Measurements from ENCODE around the gene OR10V1. TPM values are rescaled to one million over a fixed set of nuclear protein-coding genes. Genes with fewer than 3 reads are reported as not detected.
"Not testable (repeated sequence)": the region's sequence is repeated elsewhere in the genome, so short reads cannot be mapped to it uniquely, and the experiment has no call there.

Gene OR10V1
- total RNA-seq, 3 donors from 2014 or later (not counting 1 experiment from before 2014, with no cell fraction given) = not detected

- ATAC-seq (no peak), DNase-seq (no peak)
- 81% methylated on average over 2 of the region's 3 CpGs for WGBS (ENCODE audit: insufficient coverage)
- Mint-ChIP-seq H3K36me3 (peaks cover 9% of the 10 kb centered on the region), H3K9me3 (peaks cover 4 to 11% of the 10 kb centered on the region in 2 donors), H3K4me1 (no peaks in the 10 kb centered on the region), H3K27ac (no peak overlapping the region), H3K4me3 (no peak overlapping the region), H3K27me3 (ENCODE audit: low read depth in 2 of 2) (peaks cover 27 to 38% of the 10 kb centered on the region in 2 donors)
- intact Hi-C loops (cut with micrococcal nuclease) = no loop called here
- Histone ChIP-seq H3K27ac (ENCODE audit: low read length) (no peak overlapping the region), H3K36me3 (ENCODE audit: control insufficient read depth, insufficient read depth, low read length) (no peaks in the 10 kb centered on the region), H3K27me3 (ENCODE audit: control insufficient read depth, insufficient read depth, low read length) (peaks cover 10% of the 10 kb centered on the region), H3K4me1 (ENCODE audit: control insufficient read depth, insufficient read depth, low read length) (no peaks in the 10 kb centered on the region), H3K9me3 (ENCODE audit: control insufficient read depth, insufficient read depth, low read length) (peaks cover 4% of the 10 kb centered on the region), H3K4me3 (ENCODE audit: low read length) (no peak overlapping the region)
- TF ChIP-seq, protein P1, sequence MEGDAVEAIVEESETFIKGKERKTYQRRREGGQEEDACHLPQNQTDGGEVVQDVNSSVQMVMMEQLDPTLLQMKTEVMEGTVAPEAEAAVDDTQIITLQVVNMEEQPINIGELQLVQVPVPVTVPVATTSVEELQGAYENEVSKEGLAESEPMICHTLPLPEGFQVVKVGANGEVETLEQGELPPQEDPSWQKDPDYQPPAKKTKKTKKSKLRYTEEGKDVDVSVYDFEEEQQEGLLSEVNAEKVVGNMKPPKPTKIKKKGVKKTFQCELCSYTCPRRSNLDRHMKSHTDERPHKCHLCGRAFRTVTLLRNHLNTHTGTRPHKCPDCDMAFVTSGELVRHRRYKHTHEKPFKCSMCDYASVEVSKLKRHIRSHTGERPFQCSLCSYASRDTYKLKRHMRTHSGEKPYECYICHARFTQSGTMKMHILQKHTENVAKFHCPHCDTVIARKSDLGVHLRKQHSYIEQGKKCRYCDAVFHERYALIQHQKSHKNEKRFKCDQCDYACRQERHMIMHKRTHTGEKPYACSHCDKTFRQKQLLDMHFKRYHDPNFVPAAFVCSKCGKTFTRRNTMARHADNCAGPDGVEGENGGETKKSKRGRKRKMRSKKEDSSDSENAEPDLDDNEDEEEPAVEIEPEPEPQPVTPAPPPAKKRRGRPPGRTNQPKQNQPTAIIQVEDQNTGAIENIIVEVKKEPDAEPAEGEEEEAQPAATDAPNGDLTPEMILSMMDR (IDR thresholded peaks at IDR 0.05) = no peak
Observed at GRCh38 chr11:59689015-59689414, 24.6 kb downstream of the OR10V1 start.

DNA sequence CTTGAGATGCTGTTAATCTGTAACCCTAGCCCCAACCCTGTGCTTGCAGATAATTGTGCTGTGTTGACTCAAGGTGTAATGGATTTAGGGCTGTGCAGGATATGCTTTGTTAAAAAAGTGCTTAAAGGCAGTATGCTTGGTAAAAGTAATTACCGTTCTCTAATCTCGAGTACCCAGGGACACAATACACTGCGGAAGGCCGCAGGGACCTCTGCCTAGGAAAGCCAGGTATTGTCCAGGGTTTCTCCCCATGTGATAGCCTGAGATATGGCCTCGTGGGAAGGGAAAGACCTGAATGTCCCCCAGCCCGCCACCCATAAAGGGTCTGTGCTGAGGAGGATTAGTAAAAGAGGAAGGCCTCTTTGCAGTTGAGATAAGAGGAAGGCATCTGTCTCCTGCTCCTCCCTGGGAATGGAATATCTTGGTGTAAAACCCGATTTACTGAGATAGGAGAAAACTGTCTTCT is 32.4 kb downstream of the OR10V1 start:
- not testable (repeated sequence) for H3K27me3 ChIP-seq (ENCODE audit: control insufficient read depth, insufficient read depth, low read length); H3K27ac Mint-ChIP-seq; H3K36me3 Mint-ChIP-seq; H3K4me1 Mint-ChIP-seq; H3K27ac ChIP-seq (ENCODE audit: low read length); H3K4me3 ChIP-seq (ENCODE audit: low read length); ATAC-seq; H3K4me3 Mint-ChIP-seq; H3K4me1 ChIP-seq (ENCODE audit: control insufficient read depth, insufficient read depth, low read length); H3K9me3 ChIP-seq (ENCODE audit: control insufficient read depth, insufficient read depth, low read length); DNase-seq; H3K36me3 ChIP-seq (ENCODE audit: control insufficient read depth, insufficient read depth, low read length); H3K9me3 Mint-ChIP-seq
- intact Hi-C loops (cut with micrococcal nuclease) = loop anchor here (5.0 kb wide), 1 partner anchor 509 kb away; the partner anchor contains the start of gene DTX4
- H3K27me3 Mint-ChIP-seq (ENCODE audit: low read depth in 2 of 2) = peaks cover 15 to 25% of the 10 kb centered on the region in 2 donors
- 89% methylated on average over 7 of the region's 7 CpGs for WGBS (ENCODE audit: insufficient coverage)

DNA sequence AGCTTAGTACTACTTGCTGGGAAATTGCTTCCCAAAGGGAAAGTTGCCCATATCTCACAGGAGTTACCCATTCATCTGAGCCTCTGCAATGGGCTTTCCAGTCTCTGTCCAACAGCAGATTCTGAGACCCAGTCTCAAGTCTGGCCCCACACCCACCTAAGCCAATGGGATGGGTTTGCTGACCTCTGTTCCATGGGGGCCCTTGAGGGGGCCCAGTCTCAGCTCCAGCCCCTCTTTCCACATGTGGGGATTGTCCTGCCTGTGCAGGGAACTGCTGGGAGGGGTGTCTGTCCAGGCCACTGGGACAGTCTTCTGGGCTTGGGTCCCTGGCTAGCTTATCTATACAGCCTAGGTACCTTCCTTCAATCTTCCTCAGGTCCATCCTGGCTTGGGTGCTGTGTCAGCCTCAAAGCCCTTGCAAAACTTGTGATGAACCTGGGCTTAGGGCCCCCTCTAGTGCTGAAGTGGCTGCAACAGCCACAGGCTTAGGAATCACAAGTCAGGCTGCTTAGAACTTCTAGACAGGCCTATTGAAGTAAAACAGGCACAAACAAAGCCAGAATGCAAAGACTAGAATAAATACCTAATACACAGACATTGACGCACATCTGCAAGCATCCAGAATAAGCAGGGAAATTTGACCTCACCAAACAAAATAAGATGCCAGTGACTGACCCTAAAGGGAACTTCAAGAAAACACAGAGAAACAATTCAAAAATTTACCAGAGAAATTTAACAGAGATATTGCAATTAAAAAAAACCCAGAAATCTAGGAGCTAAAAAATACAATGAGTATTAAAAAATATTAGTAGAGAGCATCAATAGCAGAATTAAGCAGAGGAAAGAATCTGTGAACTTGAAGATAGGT is 33.1 kb downstream of the OR10V1 start:
- no peaks in the 10 kb centered on the region for H3K36me3 Mint-ChIP-seq
- no peak overlapping the region for H3K4me3 ChIP-seq (ENCODE audit: low read length)
- H3K4me3 Mint-ChIP-seq = no peak overlapping the region
- no peaks in the 10 kb centered on the region for H3K9me3 Mint-ChIP-seq
- H3K27ac Mint-ChIP-seq = no peak overlapping the region
- TF ChIP-seq, protein P1 (IDR thresholded peaks at IDR 0.05) = peak; percentile 63
- no peaks in the 10 kb centered on the region for H3K36me3 ChIP-seq (ENCODE audit: control insufficient read depth, insufficient read depth, low read length)
- WGBS (ENCODE audit: insufficient coverage) = 85% methylated on average over 1 of the region's 1 CpG
- peaks cover 11 to 22% of the 10 kb centered on the region in 2 donors for H3K27me3 Mint-ChIP-seq (ENCODE audit: low read depth in 2 of 2)
- H3K4me1 ChIP-seq (ENCODE audit: control insufficient read depth, insufficient read depth, low read length) = no peaks in the 10 kb centered on the region
- H3K4me1 Mint-ChIP-seq = no peaks in the 10 kb centered on the region
- ATAC-seq (peak; percentile 71 to 90 (median 88)), DNase-seq (peak; percentile 30 to 76)
- H3K27me3 ChIP-seq (ENCODE audit: control insufficient read depth, insufficient read depth, low read length) = peaks cover 4% of the 10 kb centered on the region
- no peak overlapping the region for H3K27ac ChIP-seq (ENCODE audit: low read length)
- intact Hi-C loops (cut with micrococcal nuclease) = loop anchor here (1.0 to 5.0 kb wide), 2 partner anchors 143 to 508 kb away; partner anchors contain the start of gene DTX4
- no peaks in the 10 kb centered on the region for H3K9me3 ChIP-seq (ENCODE audit: control insufficient read depth, insufficient read depth, low read length)

DNA sequence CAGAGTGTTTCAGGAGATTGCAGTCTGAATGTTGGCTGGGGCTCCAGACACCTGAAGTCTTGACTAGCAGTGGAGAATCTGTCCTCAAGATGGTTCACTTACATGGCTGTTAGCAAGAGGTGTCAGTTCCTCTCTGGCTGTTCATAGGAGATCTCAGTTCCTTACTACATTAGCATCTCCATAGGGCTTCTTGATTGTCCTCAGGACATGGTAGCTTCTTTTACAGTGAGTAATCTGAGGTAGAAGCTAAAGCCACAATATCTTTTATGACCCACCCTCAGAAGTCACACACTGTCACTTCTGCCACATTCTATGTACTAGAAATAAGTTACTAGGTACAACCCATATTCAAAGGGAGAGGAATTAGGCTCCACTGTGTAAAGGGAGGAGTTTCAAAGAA is 34.3 kb downstream of the OR10V1 start:
- Histone ChIP-seq H3K36me3 (ENCODE audit: control insufficient read depth, insufficient read depth, low read length) (no peaks in the 10 kb centered on the region), H3K27ac (ENCODE audit: low read length) (no peak overlapping the region), H3K27me3 (ENCODE audit: control insufficient read depth, insufficient read depth, low read length) (peaks cover 2% of the 10 kb centered on the region), H3K9me3 (ENCODE audit: control insufficient read depth, insufficient read depth, low read length) (no peaks in the 10 kb centered on the region), H3K4me1 (ENCODE audit: control insufficient read depth, insufficient read depth, low read length) (no peaks in the 10 kb centered on the region), H3K4me3 (ENCODE audit: low read length) (no peak overlapping the region)
- intact Hi-C loops (cut with micrococcal nuclease) = no loop called here
- ATAC-seq = no peak
- DNase-seq = no peak
- Mint-ChIP-seq H3K4me3 (no peak overlapping the region), H3K36me3 (no peaks in the 10 kb centered on the region), H3K9me3 (no peaks in the 10 kb centered on the region), H3K27ac (no peak overlapping the region), H3K4me1 (no peaks in the 10 kb centered on the region), H3K27me3 (ENCODE audit: low read depth in 2 of 2) (peaks cover 7 to 21% of the 10 kb centered on the region in 2 donors)
- TF ChIP-seq, protein P1 (IDR thresholded peaks at IDR 0.05) = no peak

Data from natural killer cell (primary cell).